ENCODE results near the gene TMBIM4. TPM values are rescaled to one million over a fixed set of nuclear protein-coding genes. Genes with fewer than 3 reads are reported as not detected.
"Not testable (repeated sequence)": the region's sequence is repeated elsewhere in the genome, so short reads cannot be mapped to it uniquely, and the experiment has no call there.

The TMBIM4 gene
- total and polyA plus RNA-seq, 3 donors from 2014 or later = 175 to 462 (median 205) TPM

- 79 to 80% methylated on average over 2 of the region's 2 CpGs for WGBS, 2 donors
- Histone ChIP-seq H3K36me3 (ENCODE audit: low read depth, missing control alignments) (no peaks in the 10 kb centered on the region), H3K4me3 (no peak overlapping the region), H3K27me3 (no peaks in the 10 kb centered on the region), H3K4me1 (peaks cover 5% of the 10 kb centered on the region), H3K9me3 (no peaks in the 10 kb centered on the region), H3K27ac (no peak overlapping the region)
- intact Hi-C loops (cut with DNase I; ENCODE audit: low total_unique reads) = no loop called here
- TF ChIP-seq, protein P1, sequence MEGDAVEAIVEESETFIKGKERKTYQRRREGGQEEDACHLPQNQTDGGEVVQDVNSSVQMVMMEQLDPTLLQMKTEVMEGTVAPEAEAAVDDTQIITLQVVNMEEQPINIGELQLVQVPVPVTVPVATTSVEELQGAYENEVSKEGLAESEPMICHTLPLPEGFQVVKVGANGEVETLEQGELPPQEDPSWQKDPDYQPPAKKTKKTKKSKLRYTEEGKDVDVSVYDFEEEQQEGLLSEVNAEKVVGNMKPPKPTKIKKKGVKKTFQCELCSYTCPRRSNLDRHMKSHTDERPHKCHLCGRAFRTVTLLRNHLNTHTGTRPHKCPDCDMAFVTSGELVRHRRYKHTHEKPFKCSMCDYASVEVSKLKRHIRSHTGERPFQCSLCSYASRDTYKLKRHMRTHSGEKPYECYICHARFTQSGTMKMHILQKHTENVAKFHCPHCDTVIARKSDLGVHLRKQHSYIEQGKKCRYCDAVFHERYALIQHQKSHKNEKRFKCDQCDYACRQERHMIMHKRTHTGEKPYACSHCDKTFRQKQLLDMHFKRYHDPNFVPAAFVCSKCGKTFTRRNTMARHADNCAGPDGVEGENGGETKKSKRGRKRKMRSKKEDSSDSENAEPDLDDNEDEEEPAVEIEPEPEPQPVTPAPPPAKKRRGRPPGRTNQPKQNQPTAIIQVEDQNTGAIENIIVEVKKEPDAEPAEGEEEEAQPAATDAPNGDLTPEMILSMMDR (IDR thresholded peaks at IDR 0.05) = no peak
- no peak for TF ChIP-seq POLR2A (IDR thresholded peaks at IDR 0.05)
- DNase-seq = no peak
Measured at GRCh38 chr12:66187036-66187435, 17.2 kb upstream of the TMBIM4 start.

DNA sequence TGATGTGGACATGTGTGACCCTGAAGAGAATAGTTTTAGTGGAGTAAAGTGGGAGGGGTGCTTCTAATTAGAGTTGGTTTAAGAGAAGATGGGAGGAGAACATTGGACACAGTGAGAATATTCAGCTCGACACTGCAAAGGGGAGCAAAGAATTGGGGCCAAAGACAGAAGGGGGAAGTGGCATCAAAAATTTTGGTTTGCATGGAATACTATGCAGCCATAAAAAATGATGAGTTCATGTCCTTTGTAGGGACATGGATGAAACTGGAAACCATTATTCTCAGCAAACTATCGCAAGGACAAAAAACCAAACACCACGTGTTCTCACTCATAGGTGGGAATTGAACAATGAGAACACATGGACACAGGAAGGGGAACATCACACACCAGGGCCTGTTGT, 15.0 kb upstream of the TMBIM4 start:
- H3K27me3 ChIP-seq; H3K4me3 ChIP-seq; DNase-seq; H3K9me3 ChIP-seq; H3K4me1 ChIP-seq; H3K36me3 ChIP-seq (ENCODE audit: low read depth, missing control alignments); H3K27ac ChIP-seq; intact Hi-C loops (cut with DNase I; ENCODE audit: low total_unique reads): not testable (repeated sequence)
- 90 to 91% methylated on average over 3 of the region's 3 CpGs for WGBS, 2 donors

DNA sequence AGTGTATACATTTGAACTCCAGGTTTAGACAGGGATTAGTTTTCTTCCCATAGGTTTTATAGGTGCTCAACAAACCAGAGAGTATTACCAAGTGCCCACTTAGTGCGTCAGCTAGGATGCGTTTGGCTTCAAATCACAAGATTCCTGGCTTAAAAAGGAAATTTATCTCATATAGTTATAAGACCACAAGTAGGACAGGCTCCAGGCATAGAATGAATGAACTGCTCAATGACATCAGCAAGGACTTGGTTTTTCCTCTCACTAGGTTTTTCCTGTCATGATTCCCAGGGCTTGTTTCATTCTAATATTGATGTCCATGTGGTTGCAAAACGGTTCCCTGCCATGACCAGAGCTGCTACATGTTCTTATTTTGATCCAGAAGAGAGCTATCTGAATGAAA, 13.2 kb upstream of the TMBIM4 start:
- Histone ChIP-seq H3K27me3 (no peaks in the 10 kb centered on the region), H3K27ac (no peak overlapping the region), H3K4me3 (no peak overlapping the region), H3K36me3 (ENCODE audit: low read depth, missing control alignments) (no peaks in the 10 kb centered on the region), H3K4me1 (no peaks in the 10 kb centered on the region), H3K9me3 (no peaks in the 10 kb centered on the region)
- DNase-seq = no peak
- 86 to 90% methylated on average over 3 of the region's 3 CpGs for WGBS, 2 donors
- intact Hi-C loops (cut with DNase I; ENCODE audit: low total_unique reads) = no loop called here
- TF ChIP-seq, protein P1 (IDR thresholded peaks at IDR 0.05) = no peak
- no peak for TF ChIP-seq POLR2A (IDR thresholded peaks at IDR 0.05)

- no peaks in the 10 kb centered on the region for H3K36me3 ChIP-seq (ENCODE audit: low read depth, missing control alignments)
- no peaks in the 10 kb centered on the region for H3K4me1 ChIP-seq
- TF ChIP-seq, protein P1 (IDR thresholded peaks at IDR 0.05) = no peak
- TF ChIP-seq POLR2A (IDR thresholded peaks at IDR 0.05) = no peak
- 44% methylated on average over 1 of the region's 1 CpG for WGBS, 2 donors
- intact Hi-C loops (cut with DNase I; ENCODE audit: low total_unique reads) = no loop called here
- DNase-seq = no peak
- no peaks in the 10 kb centered on the region for H3K27me3 ChIP-seq
- H3K27ac ChIP-seq = no peak overlapping the region
- no peak overlapping the region for H3K4me3 ChIP-seq
- no peaks in the 10 kb centered on the region for H3K9me3 ChIP-seq
Measured at GRCh38 chr12:66176105-66176900, 6.5 kb upstream of the TMBIM4 start.

DNA sequence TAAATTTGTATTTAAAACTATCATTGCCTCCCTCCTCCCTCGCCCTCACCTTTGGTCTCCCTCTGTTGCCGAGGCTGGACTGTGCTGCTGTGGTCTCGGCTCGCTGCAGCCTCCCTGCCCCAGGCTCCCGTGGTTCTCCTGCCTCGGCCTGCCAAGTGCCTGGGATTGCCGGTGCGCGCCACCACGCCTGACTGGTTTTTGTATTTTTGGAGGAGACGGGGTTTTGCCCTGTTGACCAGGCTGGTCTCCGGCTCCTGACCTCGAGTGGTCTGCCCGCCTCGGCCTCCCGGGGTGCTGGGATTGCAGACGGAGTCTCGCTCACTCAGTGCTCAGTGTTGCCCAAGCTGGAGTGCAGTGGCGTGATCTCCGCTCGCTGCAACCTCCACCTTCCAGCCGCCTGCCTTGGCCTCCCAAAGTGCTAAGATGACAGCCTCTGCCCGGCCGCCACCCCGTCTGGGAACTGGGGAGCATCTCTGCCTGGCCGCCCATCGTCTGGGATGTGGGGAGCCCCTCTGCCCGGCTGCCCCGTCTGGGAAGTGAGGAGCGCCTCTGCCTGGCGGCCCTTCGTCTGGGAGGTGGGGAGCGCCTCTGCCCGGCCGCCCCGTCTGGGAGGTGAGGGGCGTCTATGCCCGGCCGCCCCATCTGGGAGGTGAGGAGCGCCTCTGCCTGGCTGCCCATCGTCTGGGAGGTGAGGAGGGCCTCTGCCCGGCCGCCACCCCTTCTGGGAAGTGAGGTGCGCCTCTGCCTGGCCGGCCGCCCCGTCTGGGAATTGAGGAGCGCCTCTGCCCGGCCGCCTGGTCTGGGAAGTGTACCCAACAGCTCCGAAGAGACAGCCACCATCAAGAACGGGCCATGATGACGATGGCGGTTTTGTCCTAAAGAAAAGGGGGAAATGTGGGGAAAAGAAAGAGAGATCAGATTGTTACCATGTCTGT, 4.9 kb upstream of the TMBIM4 start:
- H3K27me3 ChIP-seq; H3K36me3 ChIP-seq (ENCODE audit: low read depth, missing control alignments); H3K9me3 ChIP-seq; H3K4me3 ChIP-seq; H3K27ac ChIP-seq; H3K4me1 ChIP-seq; intact Hi-C loops (cut with DNase I; ENCODE audit: low total_unique reads); DNase-seq: not testable (repeated sequence)
- 72 to 76% methylated on average over 22 to 54 of the region's 54 CpGs for WGBS, 2 donors

Measured in testis (tissue), 3 donors.